ENCODE measurements around the gene B3GNT5. TPM values are rescaled to one million over a fixed set of nuclear protein-coding genes. Genes with fewer than 3 reads are reported as not detected.

B3GNT5 gene
- total and polyA plus RNA-seq, 9 of the 15 experiments (the other 6 are each of a cell fraction or from before 2014, with no cell fraction given) = 8.8 to 23.8 (median 14.4) TPM

DNA sequence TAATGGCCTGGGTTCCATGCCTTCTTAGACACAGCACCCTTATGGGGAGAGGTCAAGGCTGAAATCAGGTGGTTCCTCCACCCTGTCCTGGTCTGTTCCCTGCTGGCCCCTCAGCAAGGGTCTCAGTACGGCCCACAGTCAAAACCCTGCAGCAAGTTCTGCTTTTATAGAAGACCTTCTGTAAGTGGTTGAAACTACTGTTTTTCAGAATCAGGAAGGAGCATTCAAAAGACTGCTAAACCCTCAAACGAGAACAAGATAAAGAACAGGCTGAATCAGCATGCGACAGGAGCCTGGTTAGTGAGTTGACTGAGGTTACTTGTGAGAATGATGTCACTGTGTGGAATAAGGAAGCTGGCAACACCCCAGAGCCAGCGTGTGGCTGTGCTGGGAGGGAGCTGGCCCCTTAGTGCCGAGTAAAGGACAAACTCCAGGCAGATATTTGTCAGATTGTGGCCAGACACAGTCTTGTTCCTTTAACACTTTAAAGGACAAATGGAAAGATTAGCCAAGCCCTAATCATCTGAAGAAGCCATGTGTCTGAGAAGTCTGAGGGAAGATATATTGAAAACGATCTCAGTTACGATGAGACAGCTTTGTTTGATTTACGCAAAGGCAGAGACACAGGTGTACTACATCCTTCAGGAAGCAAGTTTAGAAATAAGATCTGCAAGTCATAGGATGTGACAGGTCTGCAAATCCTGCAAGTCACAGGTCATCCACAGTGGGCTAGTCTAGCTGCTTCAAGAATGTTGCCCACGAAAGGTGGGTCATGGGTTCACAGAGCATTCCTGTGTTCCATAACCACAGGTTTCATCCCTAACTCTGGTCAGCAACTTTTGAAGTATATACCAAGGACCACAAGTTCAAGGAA lies 54.0 kb downstream of the B3GNT5 start (continued):
- TF ChIP-seq, protein P1, sequence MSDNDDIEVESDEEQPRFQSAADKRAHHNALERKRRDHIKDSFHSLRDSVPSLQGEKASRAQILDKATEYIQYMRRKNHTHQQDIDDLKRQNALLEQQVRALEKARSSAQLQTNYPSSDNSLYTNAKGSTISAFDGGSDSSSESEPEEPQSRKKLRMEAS (CRISPR knock-in tag; IDR thresholded peaks at IDR 0.05) = peak; percentile 50
- TF ChIP-seq BRD4 (IDR thresholded peaks at IDR 0.05) (no peak), MAZ (CRISPR knock-in tag; conservative IDR thresholded peaks at IDR 0.05 in 1 of 2, IDR thresholded peaks at IDR 0.05 in 1 of 2) (0 out of 4 replicates have a peak, but pooled peaks of 1 of the 2 experiments have one; percentile 44), NFRKB (IDR thresholded peaks at IDR 0.05; ENCODE audit: low read depth) (no peak), ATF1 (CRISPR knock-in tag; IDR thresholded peaks at IDR 0.05) (no peak), ATF1 (tag; IDR thresholded peaks at IDR 0.05) (peak; percentile 67), KLF16 (IDR thresholded peaks at IDR 0.05) (0 out of 2 replicates have a peak, but pooled peaks have one; percentile 33), NFE2 (IDR thresholded peaks at IDR 0.05; ENCODE audit: low read depth) (peak; percentile 62), OTX1 (CRISPR knock-in tag; IDR thresholded peaks at IDR 0.05) (no peak), BACH1 (tag; IDR thresholded peaks at IDR 0.05) (peak; percentile 80; the same call in 1 of the 2 replicates)
- TF ChIP-seq, protein P2, sequence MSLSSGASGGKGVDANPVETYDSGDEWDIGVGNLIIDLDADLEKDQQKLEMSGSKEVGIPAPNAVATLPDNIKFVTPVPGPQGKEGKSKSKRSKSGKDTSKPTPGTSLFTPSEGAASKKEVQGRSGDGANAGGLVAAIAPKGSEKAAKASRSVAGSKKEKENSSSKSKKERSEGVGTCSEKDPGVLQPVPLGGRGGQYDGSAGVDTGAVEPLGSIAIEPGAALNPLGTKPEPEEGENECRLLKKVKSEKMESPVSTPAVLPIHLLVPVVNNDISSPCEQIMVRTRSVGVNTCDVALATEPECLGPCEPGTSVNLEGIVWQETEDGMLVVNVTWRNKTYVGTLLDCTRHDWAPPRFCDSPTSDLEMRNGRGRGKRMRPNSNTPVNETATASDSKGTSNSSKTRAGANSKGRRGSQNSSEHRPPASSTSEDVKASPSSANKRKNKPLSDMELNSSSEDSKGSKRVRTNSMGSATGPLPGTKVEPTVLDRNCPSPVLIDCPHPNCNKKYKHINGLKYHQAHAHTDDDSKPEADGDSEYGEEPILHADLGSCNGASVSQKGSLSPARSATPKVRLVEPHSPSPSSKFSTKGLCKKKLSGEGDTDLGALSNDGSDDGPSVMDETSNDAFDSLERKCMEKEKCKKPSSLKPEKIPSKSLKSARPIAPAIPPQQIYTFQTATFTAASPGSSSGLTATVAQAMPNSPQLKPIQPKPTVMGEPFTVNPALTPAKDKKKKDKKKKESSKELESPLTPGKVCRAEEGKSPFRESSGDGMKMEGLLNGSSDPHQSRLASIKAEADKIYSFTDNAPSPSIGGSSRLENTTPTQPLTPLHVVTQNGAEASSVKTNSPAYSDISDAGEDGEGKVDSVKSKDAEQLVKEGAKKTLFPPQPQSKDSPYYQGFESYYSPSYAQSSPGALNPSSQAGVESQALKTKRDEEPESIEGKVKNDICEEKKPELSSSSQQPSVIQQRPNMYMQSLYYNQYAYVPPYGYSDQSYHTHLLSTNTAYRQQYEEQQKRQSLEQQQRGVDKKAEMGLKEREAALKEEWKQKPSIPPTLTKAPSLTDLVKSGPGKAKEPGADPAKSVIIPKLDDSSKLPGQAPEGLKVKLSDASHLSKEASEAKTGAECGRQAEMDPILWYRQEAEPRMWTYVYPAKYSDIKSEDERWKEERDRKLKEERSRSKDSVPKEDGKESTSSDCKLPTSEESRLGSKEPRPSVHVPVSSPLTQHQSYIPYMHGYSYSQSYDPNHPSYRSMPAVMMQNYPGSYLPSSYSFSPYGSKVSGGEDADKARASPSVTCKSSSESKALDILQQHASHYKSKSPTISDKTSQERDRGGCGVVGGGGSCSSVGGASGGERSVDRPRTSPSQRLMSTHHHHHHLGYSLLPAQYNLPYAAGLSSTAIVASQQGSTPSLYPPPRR (CRISPR knock-in tag; IDR thresholded peaks at IDR 0.05; ENCODE audit: borderline replicate concordance) = no peak
- TF ChIP-seq, protein P3, sequence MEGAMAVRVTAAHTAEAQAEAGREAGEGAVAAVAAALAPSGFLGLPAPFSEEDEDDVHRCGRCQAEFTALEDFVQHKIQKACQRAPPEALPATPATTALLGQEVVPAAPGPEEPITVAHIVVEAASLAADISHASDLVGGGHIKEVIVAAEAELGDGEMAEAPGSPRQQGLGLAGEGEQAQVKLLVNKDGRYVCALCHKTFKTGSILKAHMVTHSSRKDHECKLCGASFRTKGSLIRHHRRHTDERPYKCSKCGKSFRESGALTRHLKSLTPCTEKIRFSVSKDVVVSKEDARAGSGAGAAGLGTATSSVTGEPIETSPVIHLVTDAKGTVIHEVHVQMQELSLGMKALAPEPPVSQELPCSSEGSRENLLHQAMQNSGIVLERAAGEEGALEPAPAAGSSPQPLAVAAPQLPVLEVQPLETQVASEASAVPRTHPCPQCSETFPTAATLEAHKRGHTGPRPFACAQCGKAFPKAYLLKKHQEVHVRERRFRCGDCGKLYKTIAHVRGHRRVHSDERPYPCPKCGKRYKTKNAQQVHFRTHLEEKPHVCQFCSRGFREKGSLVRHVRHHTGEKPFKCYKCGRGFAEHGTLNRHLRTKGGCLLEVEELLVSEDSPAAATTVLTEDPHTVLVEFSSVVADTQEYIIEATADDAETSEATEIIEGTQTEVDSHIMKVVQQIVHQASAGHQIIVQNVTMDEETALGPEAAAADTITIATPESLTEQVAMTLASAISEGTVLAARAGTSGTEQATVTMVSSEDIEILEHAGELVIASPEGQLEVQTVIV (CRISPR knock-in tag; IDR thresholded peaks at IDR 0.05; ENCODE audit: borderline replicate concordance) = no peak
- TF ChIP-seq, protein P4, sequence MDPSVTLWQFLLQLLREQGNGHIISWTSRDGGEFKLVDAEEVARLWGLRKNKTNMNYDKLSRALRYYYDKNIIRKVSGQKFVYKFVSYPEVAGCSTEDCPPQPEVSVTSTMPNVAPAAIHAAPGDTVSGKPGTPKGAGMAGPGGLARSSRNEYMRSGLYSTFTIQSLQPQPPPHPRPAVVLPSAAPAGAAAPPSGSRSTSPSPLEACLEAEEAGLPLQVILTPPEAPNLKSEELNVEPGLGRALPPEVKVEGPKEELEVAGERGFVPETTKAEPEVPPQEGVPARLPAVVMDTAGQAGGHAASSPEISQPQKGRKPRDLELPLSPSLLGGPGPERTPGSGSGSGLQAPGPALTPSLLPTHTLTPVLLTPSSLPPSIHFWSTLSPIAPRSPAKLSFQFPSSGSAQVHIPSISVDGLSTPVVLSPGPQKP (CRISPR knock-in tag; IDR thresholded peaks at IDR 0.05) = no peak
